ENCODE results near the gene MAP3K7. TPM values are rescaled to one million over a fixed set of nuclear protein-coding genes. Genes with fewer than 3 reads are reported as not detected.

Gene MAP3K7
- total and polyA plus RNA-seq, 2 of the 13 experiments (the other 11 are each of a cell fraction or from before 2014, with no cell fraction given) = 24.1 to 24.4 TPM

GRCh38 chr6:90586836-90587638 is at the start of gene MAP3K7 (continued):
- TF ChIP-seq NFYB (CRISPR knock-in tag; IDR thresholded peaks at IDR 0.05) (peak; percentile 83), KLF9 (CRISPR knock-in tag; IDR thresholded peaks at IDR 0.05; ENCODE audit: low read depth) (no peak), NCOA5 (CRISPR knock-in tag; IDR thresholded peaks at IDR 0.05) (no peak), TARDBP (CRISPR knock-in tag; IDR thresholded peaks at IDR 0.05) (peak; percentile 72; the same call in 1 of the 2 replicates), ZBTB1 (CRISPR knock-in tag; IDR thresholded peaks at IDR 0.05; ENCODE audit: borderline replicate concordance) (no peak), SIX1 (CRISPR knock-in tag; IDR thresholded peaks at IDR 0.05; ENCODE audit: borderline replicate concordance) (no peak), ZNF639 (CRISPR knock-in tag; conservative IDR thresholded peaks at IDR 0.05) (0 out of 2 replicates have a peak, but pooled peaks have one; percentile 18), GPBP1L1 (CRISPR knock-in tag; IDR thresholded peaks at IDR 0.05) (no peak), ZNF44 (CRISPR knock-in tag; IDR thresholded peaks at IDR 0.05) (no peak), ARNT2 (CRISPR knock-in tag; IDR thresholded peaks at IDR 0.05; ENCODE audit: low read depth) (peak; percentile 72; the same call in 1 of the 2 replicates), ZNF3 (CRISPR knock-in tag; IDR thresholded peaks at IDR 0.05) (no peak), ZNF724P (CRISPR knock-in tag; IDR thresholded peaks at IDR 0.05; ENCODE audit: borderline replicate concordance) (no peak), NFRKB (IDR thresholded peaks at IDR 0.05) (no peak), ZKSCAN1 (IDR thresholded peaks at IDR 0.05; ENCODE audit: low read length) (peak; percentile 62; the same call in 1 of the 2 replicates), POLR2A (IDR thresholded peaks at IDR 0.05; ENCODE audit: insufficient read depth in 1 of 2, low read depth in 2 of 2, low read length in 2 of 2) (peak; percentile 71 to 81), MAFK (conservative IDR thresholded peaks at IDR 0.05 in 1 of 2, IDR thresholded peaks at IDR 0.05 in 1 of 2; ENCODE audit: low read length in 2 of 2) (no peak), BCL3 (CRISPR knock-in tag; IDR thresholded peaks at IDR 0.05) (0 out of 2 replicates have a peak, but pooled peaks have one; percentile 39), BATF2 (CRISPR knock-in tag; IDR thresholded peaks at IDR 0.05) (no peak), ZNF562 (CRISPR knock-in tag; IDR thresholded peaks at IDR 0.05; ENCODE audit: borderline replicate concordance) (no peak), ZNF605 (CRISPR knock-in tag; IDR thresholded peaks at IDR 0.05) (peak; percentile 59), KLF16 (CRISPR knock-in tag; IDR thresholded peaks at IDR 0.05) (peak in 1 of 2 experiments; percentile 94; a peak in 2 of 4 replicates), AGO2 (optimal IDR thresholded peaks at IDR 0.05; ENCODE audit: low read depth, low read length) (peak; percentile 38), AFF4 (CRISPR knock-in tag; IDR thresholded peaks at IDR 0.05) (no peak)
